Brain pericyte (primary cell): ENCODE results near the gene FAM83F.

ENCODE experiments used
- DNase-seq: peaks from one replicate; pipeline ENCODE4 v3.0.0-alpha.2; 2012; ENCODE audit warnings: low read depth, low spot score

The FAM83F gene

GRCh38 chr22:40036126-40036525, 41.4 kb downstream of the FAM83F start:
- no peak for DNase-seq

GRCh38 chr22:40036591-40037225, 42.0 kb downstream of the FAM83F start:
- DNase-seq, result peak; percentile 37

GRCh38 chr22:40037320-40037719, 42.6 kb downstream of the FAM83F start:
- no peak for DNase-seq

GRCh38 chr22:40039482-40040115, 44.8 kb downstream of the FAM83F start:
- no peak for DNase-seq

- DNase-seq, result no peak
These were observed 46.2 kb downstream of the FAM83F start for GRCh38 chr22:40040927-40041326.

GRCh38 chr22:40041366-40042137, 46.8 kb downstream of the FAM83F start:
- DNase-seq, result no peak

GRCh38 chr22:40042312-40042711, 47.6 kb downstream of the FAM83F start:
- no peak for DNase-seq

GRCh38 chr22:40043081-40043480, 48.3 kb downstream of the FAM83F start:
- DNase-seq, result no peak

- DNase-seq, result no peak
These were observed 49.0 kb downstream of the FAM83F start for GRCh38 chr22:40043793-40044101.

- peak; percentile 98 for DNase-seq
These were observed 49.5 kb downstream of the FAM83F start for GRCh38 chr22:40044102-40044869.

GRCh38 chr22:40044870-40045834, 50.4 kb downstream of the FAM83F start:
- DNase-seq, result no peak

- no peak for DNase-seq
These were observed 51.4 kb downstream of the FAM83F start for GRCh38 chr22:40046126-40046525.

- no peak for DNase-seq
These were observed 55.5 kb downstream of the FAM83F start for GRCh38 chr22:40050258-40050657.

- no peak for DNase-seq
These were observed 56.6 kb downstream of the FAM83F start for GRCh38 chr22:40051322-40051721.

- DNase-seq, result no peak
These were observed 58.7 kb downstream of the FAM83F start for GRCh38 chr22:40053460-40053859.

- no peak for DNase-seq
These were observed 59.7 kb downstream of the FAM83F start for GRCh38 chr22:40054486-40054885.

GRCh38 chr22:40055143-40055883, 60.6 kb downstream of the FAM83F start:
- DNase-seq, result no peak

- DNase-seq, result no peak
These were observed 61.4 kb downstream of the FAM83F start for GRCh38 chr22:40056154-40056553.

GRCh38 chr22:40056559-40056958, 61.8 kb downstream of the FAM83F start:
- DNase-seq, result no peak

GRCh38 chr22:40057652-40058051, 62.9 kb downstream of the FAM83F start:
- no peak for DNase-seq
